Liver (tissue), 9 donors: Measurements from ENCODE around the gene DCXR. TPM values are rescaled to one million over a fixed set of nuclear protein-coding genes. Genes with fewer than 3 reads are reported as not detected.

ENCODE experiments used
- DNase-seq: peaks from one replicate; pipeline ENCODE4 v3.0.0-alpha.2; 2017; ENCODE audit warnings: low spot score
- H3K27ac ChIP-seq, 2 donors: one replicate each; pipeline ENCODE4 v1.7.0; 2013; ENCODE audit warnings: inconsistent platforms in 2 of 2, low read length in 2 of 2, control low read depth in 1 of 2, low read depth in 1 of 2, mild to moderate bottlenecking in 1 of 2
- H3K27me3 ChIP-seq, 4 donors: one replicate each; pipeline versions ENCODE4 v1.6.1 to v1.7.0; 2013; ENCODE audit warnings: low read length in 3 of 4, inconsistent platforms in 1 of 4, mild to moderate bottlenecking in 1 of 4, moderate library complexity in 1 of 4; ENCODE audit not compliant: control insufficient read depth in 4 of 4, insufficient read depth in 4 of 4
- H3K36me3 ChIP-seq, 4 donors: one replicate each; pipeline versions ENCODE4 v1.6.1 to v1.7.0; 2013; ENCODE audit warnings: low read length in 3 of 4, mild to moderate bottlenecking in 3 of 4, low read depth in 1 of 4, moderate library complexity in 1 of 4; ENCODE audit not compliant: control insufficient read depth in 4 of 4, insufficient read depth in 3 of 4
- H3K4me1 ChIP-seq, 4 donors: one replicate each; pipeline versions ENCODE4 v1.6.1 to v1.7.0; 2013; ENCODE audit warnings: low read length in 3 of 4, mild to moderate bottlenecking in 3 of 4, moderate library complexity in 1 of 4; ENCODE audit not compliant: control insufficient read depth in 4 of 4, insufficient read depth in 4 of 4
- H3K4me3 ChIP-seq, 3 donors: one replicate each; pipeline versions ENCODE4 v1.6.1 to v1.7.0; 2013; ENCODE audit warnings: low read length in 3 of 3, control low read depth in 1 of 3, low read depth in 1 of 3, mild to moderate bottlenecking in 1 of 3
- H3K9ac ChIP-seq, 2 donors: one replicate each; pipeline ENCODE4 v1.7.0; 2013; ENCODE audit warnings: low read length in 2 of 2, mild to moderate bottlenecking in 2 of 2, moderate library complexity in 2 of 2, control low read depth in 1 of 2, low read depth in 1 of 2
- H3K9me3 ChIP-seq, 4 donors: one replicate each; pipeline versions ENCODE4 v1.6.1 to v1.7.0; 2013; ENCODE audit warnings: low read length in 3 of 4; ENCODE audit not compliant: control insufficient read depth in 4 of 4
- ATF3 ChIP-seq: IDR thresholded peaks from 2 replicates; pipeline ENCODE4 v1.6.1; 2016; ENCODE audit warnings: antibody characterized with exemption
- EGR1 ChIP-seq, 2 donors: IDR thresholded peaks; 2 replicates each; pipeline ENCODE4 v1.6.1; 2016 to 2018; ENCODE audit warnings: antibody characterized with exemption in 2 of 2, low read depth in 2 of 2
- FOXA1 ChIP-seq: IDR thresholded peaks from 2 replicates; pipeline ENCODE4 v1.6.1; 2016; ENCODE audit warnings: antibody characterized with exemption
- FOXA2 ChIP-seq: IDR thresholded peaks from 2 replicates; pipeline ENCODE4 v1.6.1; 2016; ENCODE audit warnings: antibody characterized with exemption
- HNF4G ChIP-seq: IDR thresholded peaks from 2 replicates; pipeline ENCODE4 v1.6.1; 2016; ENCODE audit warnings: antibody characterized with exemption
- JUND ChIP-seq, 2 donors: IDR thresholded peaks; 2 replicates each; pipeline ENCODE4 v1.6.1; 2016; ENCODE audit warnings: antibody characterized with exemption in 2 of 2
- NR2F2 ChIP-seq: IDR thresholded peaks from 2 replicates; pipeline ENCODE4 v1.6.1; 2016; ENCODE audit warnings: antibody characterized with exemption
- RAD21 ChIP-seq, 2 donors: IDR thresholded peaks; 2 replicates each; pipeline ENCODE4 v1.6.1; 2016; ENCODE audit warnings: antibody characterized with exemption in 2 of 2, mild to moderate bottlenecking in 2 of 2
- RXRA ChIP-seq, 2 donors: IDR thresholded peaks; 2 replicates each; pipeline ENCODE4 v1.6.1; 2017 to 2018; ENCODE audit warnings: antibody characterized with exemption in 2 of 2, mild to moderate bottlenecking in 1 of 2
- SP1 ChIP-seq: IDR thresholded peaks from 2 replicates; pipeline ENCODE4 v1.6.1; 2018; ENCODE audit warnings: antibody characterized with exemption, mild to moderate bottlenecking
- TAF1 ChIP-seq: conservative IDR thresholded peaks from 2 replicates; pipeline ENCODE4 v1.6.1; 2016; ENCODE audit warnings: antibody characterized with exemption, mild to moderate bottlenecking
- YY1 ChIP-seq: IDR thresholded peaks from 2 replicates; pipeline ENCODE4 v1.6.1; 2016; ENCODE audit warnings: antibody characterized with exemption, mild to moderate bottlenecking
- WGBS: extraction: QIAGEN DNeasy Blood & Tissue Kit; methylation state at CpG from one replicate; pipeline ENCODE4 v1.1.7; 2013; 5-methylcytosine and 5-hydroxymethylcytosine counted together
- polyA plus RNA-seq, 2 donors: library from polyadenylated mRNA; stranded (reverse) in 1 of 2; unstranded in 1 of 2; fragments of 200-250 nt in 1 of 2; fragments of >200 nt in 1 of 2; fragmentation: Nextera tagmentation in 1 of 2; extraction: Ambion mirVana in 1 of 2; gene quantifications; one replicate each; pipeline versions ENCODE4 v1.2.1 to v1.2.3, GENCODE V29; 2013 to 2015
- total RNA-seq, 2 donors: library from RNA; depleted of rRNA; stranded (reverse); fragments of >200 nt; gene quantifications; one replicate each; pipeline ENCODE4 v1.2.3, GENCODE V29; 2014
- TF ChIP-seq, protein P1 (sequence below): fragments of 150-350 bp; IDR thresholded peaks from 2 replicates; pipeline ENCODE4 v1.5.1; 2017; ENCODE audit warnings: improper control_type of control experiment, low read depth, low read length; ENCODE audit not compliant: missing input control
- TF ChIP-seq, protein P2 (sequence below): IDR thresholded peaks from 2 replicates; pipeline ENCODE4 v1.6.1; 2016; ENCODE audit warnings: antibody characterized with exemption, mild to moderate bottlenecking
- donor health status: healthy.
- donor health status: healthy.
- donor health status: healthy.
- donor health status: healthy.
- donor health status: healthy.

The DCXR gene
- total and polyA plus RNA-seq, 4 donors: 58.6 to 1,190 (median 585) TPM

DNA sequence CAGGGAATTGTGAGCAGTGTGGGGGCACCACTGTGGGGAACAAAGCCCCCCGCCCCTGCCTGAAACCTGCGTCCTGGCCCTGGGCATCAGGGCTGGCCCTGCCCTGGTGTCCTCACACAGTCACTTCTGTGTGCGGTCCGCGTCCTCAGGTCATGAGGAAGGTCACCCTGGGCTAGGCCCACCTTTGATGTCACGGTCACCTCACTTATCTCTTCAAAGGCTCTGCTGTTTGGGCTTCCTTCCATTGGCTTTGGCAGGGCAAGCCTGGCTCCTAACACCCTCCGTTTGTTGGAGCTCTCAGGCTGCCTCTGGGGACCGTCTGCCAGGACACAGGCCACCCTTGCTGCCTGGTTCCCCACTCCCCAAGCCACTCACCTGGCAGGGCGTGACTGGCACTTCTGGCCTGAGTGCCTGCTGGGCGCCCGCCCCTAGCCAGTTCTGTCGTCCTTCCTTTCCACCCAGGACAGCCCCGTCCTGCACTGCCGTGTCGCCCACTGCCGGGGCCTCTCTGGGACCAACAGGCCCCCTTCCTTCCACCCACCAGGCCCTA, 23.6 kb downstream of the DCXR start:
- no peak for TF ChIP-seq FOXA2
- no peak for TF ChIP-seq JUND (IDR thresholded peaks at IDR 0.05)
- TF ChIP-seq, protein P1, sequence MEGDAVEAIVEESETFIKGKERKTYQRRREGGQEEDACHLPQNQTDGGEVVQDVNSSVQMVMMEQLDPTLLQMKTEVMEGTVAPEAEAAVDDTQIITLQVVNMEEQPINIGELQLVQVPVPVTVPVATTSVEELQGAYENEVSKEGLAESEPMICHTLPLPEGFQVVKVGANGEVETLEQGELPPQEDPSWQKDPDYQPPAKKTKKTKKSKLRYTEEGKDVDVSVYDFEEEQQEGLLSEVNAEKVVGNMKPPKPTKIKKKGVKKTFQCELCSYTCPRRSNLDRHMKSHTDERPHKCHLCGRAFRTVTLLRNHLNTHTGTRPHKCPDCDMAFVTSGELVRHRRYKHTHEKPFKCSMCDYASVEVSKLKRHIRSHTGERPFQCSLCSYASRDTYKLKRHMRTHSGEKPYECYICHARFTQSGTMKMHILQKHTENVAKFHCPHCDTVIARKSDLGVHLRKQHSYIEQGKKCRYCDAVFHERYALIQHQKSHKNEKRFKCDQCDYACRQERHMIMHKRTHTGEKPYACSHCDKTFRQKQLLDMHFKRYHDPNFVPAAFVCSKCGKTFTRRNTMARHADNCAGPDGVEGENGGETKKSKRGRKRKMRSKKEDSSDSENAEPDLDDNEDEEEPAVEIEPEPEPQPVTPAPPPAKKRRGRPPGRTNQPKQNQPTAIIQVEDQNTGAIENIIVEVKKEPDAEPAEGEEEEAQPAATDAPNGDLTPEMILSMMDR: no peak
- no peak for TF ChIP-seq RAD21 (IDR thresholded peaks at IDR 0.05)
- TF ChIP-seq SP1: no peak
- no peak for TF ChIP-seq HNF4G
- no peak for TF ChIP-seq FOXA1
- TF ChIP-seq ATF3: no peak
- TF ChIP-seq, protein P2, sequence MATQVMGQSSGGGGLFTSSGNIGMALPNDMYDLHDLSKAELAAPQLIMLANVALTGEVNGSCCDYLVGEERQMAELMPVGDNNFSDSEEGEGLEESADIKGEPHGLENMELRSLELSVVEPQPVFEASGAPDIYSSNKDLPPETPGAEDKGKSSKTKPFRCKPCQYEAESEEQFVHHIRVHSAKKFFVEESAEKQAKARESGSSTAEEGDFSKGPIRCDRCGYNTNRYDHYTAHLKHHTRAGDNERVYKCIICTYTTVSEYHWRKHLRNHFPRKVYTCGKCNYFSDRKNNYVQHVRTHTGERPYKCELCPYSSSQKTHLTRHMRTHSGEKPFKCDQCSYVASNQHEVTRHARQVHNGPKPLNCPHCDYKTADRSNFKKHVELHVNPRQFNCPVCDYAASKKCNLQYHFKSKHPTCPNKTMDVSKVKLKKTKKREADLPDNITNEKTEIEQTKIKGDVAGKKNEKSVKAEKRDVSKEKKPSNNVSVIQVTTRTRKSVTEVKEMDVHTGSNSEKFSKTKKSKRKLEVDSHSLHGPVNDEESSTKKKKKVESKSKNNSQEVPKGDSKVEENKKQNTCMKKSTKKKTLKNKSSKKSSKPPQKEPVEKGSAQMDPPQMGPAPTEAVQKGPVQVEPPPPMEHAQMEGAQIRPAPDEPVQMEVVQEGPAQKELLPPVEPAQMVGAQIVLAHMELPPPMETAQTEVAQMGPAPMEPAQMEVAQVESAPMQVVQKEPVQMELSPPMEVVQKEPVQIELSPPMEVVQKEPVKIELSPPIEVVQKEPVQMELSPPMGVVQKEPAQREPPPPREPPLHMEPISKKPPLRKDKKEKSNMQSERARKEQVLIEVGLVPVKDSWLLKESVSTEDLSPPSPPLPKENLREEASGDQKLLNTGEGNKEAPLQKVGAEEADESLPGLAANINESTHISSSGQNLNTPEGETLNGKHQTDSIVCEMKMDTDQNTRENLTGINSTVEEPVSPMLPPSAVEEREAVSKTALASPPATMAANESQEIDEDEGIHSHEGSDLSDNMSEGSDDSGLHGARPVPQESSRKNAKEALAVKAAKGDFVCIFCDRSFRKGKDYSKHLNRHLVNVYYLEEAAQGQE: no peak
- no peak for TF ChIP-seq NR2F2
- TF ChIP-seq EGR1 (IDR thresholded peaks at IDR 0.05; ENCODE audit: low read depth in 2 of 2): no peak
- no peak for TF ChIP-seq YY1
- no peak for TF ChIP-seq TAF1
- H3K36me3 ChIP-seq: peaks cover 0 to 9% (median 3%) of the 10 kb centered on the region in 4 donors
- 83% methylated on average over 16 of the region's 16 CpGs for WGBS
- H3K27me3 ChIP-seq: no peaks in the 10 kb centered on the region
- no peak overlapping the region for H3K4me3 ChIP-seq
- no peaks in the 10 kb centered on the region for H3K9me3 ChIP-seq
- no peak overlapping the region for H3K9ac ChIP-seq
- H3K4me1 ChIP-seq: no peaks in the 10 kb centered on the region
- no peak overlapping the region for H3K27ac ChIP-seq
- no peak for DNase-seq

GRCh38 chr17:82013341-82013740, 24.2 kb downstream of the DCXR start:
- Histone ChIP-seq H3K27ac (no peak overlapping the region), H3K4me3 (no peak overlapping the region), H3K27me3 (no peaks in the 10 kb centered on the region), H3K4me1 (no peaks in the 10 kb centered on the region), H3K9ac (no peak overlapping the region), H3K36me3 (peaks cover 0 to 9% (median 3%) of the 10 kb centered on the region in 4 donors), H3K9me3 (no peaks in the 10 kb centered on the region)
- no peak for DNase-seq
- 83% methylated on average over 22 of the region's 22 CpGs for WGBS
- TF ChIP-seq JUND (IDR thresholded peaks at IDR 0.05) (no peak), ATF3 (no peak), RXRA (IDR thresholded peaks at IDR 0.05) (no peak), HNF4G (no peak), RAD21 (IDR thresholded peaks at IDR 0.05) (no peak), FOXA1 (no peak), FOXA2 (no peak), EGR1 (IDR thresholded peaks at IDR 0.05; ENCODE audit: low read depth in 2 of 2) (no peak)
